MCF 10A (cell line): ENCODE measurements around the gene MFSD12. TPM values are rescaled to one million over a fixed set of nuclear protein-coding genes. Genes with fewer than 3 reads are reported as not detected.

Experiments
- BruUV-seq: library from RNA; stranded (reverse); fragments of 400-500 nt; replicated peaks from 2 replicates; lab custom pipeline; 2021; lab: Mats Ljungman, UMichigan
- CTCF ChIA-PET: fragments of 300-600 bp; sonication (Branson Sonifier 250); formaldehyde crosslinking; extraction: SDS; loops from one replicate; lab custom pipeline; 2021; ENCODE audit warnings: antibody characterized with exemption, inconsistent platforms; lab: Yijun Ruan, JAX
- POLR2A ChIA-PET: fragments of 300-600, 350-650 bp; sonication (Branson Sonifier 250); formaldehyde crosslinking; extraction: SDS; loops from one replicate; lab custom pipeline; 2020; ENCODE audit warnings: antibody characterized with exemption, inconsistent platforms; lab: Yijun Ruan, JAX
- DNase-seq: peaks from one replicate; pipeline ENCODE4 v3.0.0-alpha.2; 2018; ENCODE audit not compliant: unreplicated experiment
- H3K27ac Mint-ChIP-seq: one replicate; pipeline ENCODE4 v1.8.0; 2022; ENCODE audit warnings: mild to moderate bottlenecking, low read depth, mixed read lengths; ENCODE audit not compliant: unreplicated experiment
- H3K27me3 Mint-ChIP-seq: one replicate; pipeline ENCODE4 v1.8.0; 2022; ENCODE audit warnings: mixed read lengths; ENCODE audit not compliant: insufficient read depth, unreplicated experiment
- H3K36me3 Mint-ChIP-seq: one replicate; pipeline ENCODE4 v1.8.0; 2022; ENCODE audit warnings: mild to moderate bottlenecking, moderate library complexity, mixed read lengths; ENCODE audit not compliant: insufficient read depth, unreplicated experiment
- H3K4me1 Mint-ChIP-seq: one replicate; pipeline ENCODE4 v1.8.0; 2022; ENCODE audit warnings: mixed read lengths; ENCODE audit not compliant: insufficient read depth, unreplicated experiment
- H3K4me3 Mint-ChIP-seq: one replicate; pipeline ENCODE4 v1.8.0; 2022; ENCODE audit warnings: mild to moderate bottlenecking, moderate library complexity, mixed read lengths; ENCODE audit not compliant: unreplicated experiment
- H3K9me3 Mint-ChIP-seq: one replicate; pipeline ENCODE4 v1.8.0; 2022; ENCODE audit warnings: mixed read lengths; ENCODE audit not compliant: unreplicated experiment
- CTCF ChIP-seq: fragments of 200-600 bp; IDR thresholded peaks from one replicate; pipeline ENCODE4 v1.8.0; 2022; ENCODE audit warnings: antibody characterized with exemption, mild to moderate bottlenecking; ENCODE audit not compliant: unreplicated experiment
- intact Hi-C: fragments of 100-400 bp; cut with micrococcal nuclease; formaldehyde crosslinking; loops from 2 replicates; pipeline ENCODE4 v1.14.1; 2022
- total RNA-seq: library from RNA; stranded (reverse); gene quantifications from 2 replicates; pipeline ENCODE4 v1.2.3, GENCODE V29; 2022

MFSD12 gene
- total RNA-seq, 1 experiment from 2014 or later = 79.4 TPM

DNA sequence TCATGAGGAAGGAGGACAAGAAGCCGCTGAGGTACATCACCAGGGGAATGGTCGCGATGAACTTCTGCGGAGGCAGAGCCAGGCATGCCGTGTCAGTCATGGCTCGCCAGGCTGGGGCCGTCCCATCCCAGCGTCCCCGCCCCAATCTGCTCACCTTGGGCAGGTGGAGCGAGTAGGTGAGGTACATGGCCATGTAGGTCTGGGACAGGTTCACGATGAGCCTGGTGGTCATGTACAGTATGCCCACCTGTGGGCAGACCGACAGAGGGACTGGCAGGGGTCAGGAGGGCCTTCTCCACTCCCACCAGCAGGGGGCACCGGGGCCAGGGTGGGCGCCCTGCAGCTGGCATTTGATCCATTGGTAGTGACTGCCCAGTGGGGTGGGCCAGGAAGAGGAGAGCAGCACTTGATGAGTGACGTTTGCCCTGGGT, 10.1 kb downstream of the MFSD12 start:
- peaks cover 11% of the 10 kb centered on the region for H3K4me1 Mint-ChIP-seq
- peak; percentile 45 for DNase-seq
- H3K27ac Mint-ChIP-seq = peak overlapping the region; percentile 31
- no peaks in the 10 kb centered on the region for H3K27me3 Mint-ChIP-seq
- POLR2A ChIA-PET = interaction anchor here (1.7 kb wide), 1 partner anchor 10 kb away, joined by 5 read pairs; the partner anchor contains the start of gene MFSD12
- intact Hi-C loops = no loop called here
- no TSS peak for BruUV-seq
- no peaks in the 10 kb centered on the region for H3K9me3 Mint-ChIP-seq
- peaks cover 53% of the 10 kb centered on the region for H3K36me3 Mint-ChIP-seq
- CTCF ChIA-PET = interaction anchor here (0.7 to 1.8 kb wide), 5 partner anchors 9 to 1651 kb away, joined by 3 to 5 read pairs (median 3); no protein-coding TSS in a partner anchor
- TF ChIP-seq CTCF = peak; percentile 65
- no peak overlapping the region for H3K4me3 Mint-ChIP-seq

DNA sequence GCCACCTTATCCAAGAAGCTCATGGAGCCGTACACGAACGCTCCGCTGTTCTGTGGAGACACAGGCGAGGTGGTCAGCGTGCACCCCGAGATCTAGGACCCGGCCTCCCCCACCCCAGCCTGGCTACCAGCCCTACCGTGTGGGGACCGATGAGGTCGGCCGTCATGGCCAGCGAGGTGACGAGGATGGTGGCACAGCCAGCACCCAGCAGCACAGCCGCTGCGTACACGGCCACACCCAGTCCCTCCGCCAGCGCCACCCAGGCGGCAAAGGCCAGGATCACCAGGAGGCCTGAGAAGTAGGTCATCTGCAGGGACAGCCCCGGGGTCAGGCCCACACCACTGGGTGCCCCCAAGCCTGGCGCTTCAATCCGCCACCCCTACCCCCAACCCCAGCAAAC, 11.3 kb downstream of the MFSD12 start:
- DNase-seq = no peak
- Mint-ChIP-seq H3K4me3 (no peak overlapping the region), H3K27me3 (no peaks in the 10 kb centered on the region), H3K27ac (no peak overlapping the region), H3K9me3 (no peaks in the 10 kb centered on the region), H3K36me3 (peaks cover 41% of the 10 kb centered on the region), H3K4me1 (peaks cover 11% of the 10 kb centered on the region)
- intact Hi-C loops = no loop called here
- BruUV-seq = no TSS peak
- CTCF ChIA-PET = interaction anchor here (0.6 to 3.0 kb wide), 10 partner anchors 8 to 407 kb away, joined by 3 to 22 read pairs (median 4); partner anchors contain the start of gene MFSD12
- POLR2A ChIA-PET = interaction anchor here (0.6 to 2.1 kb wide), 2 partner anchors 8 to 11 kb away, joined by 3 to 15 read pairs; partner anchors contain the start of gene MFSD12
- TF ChIP-seq CTCF = no peak

DNA sequence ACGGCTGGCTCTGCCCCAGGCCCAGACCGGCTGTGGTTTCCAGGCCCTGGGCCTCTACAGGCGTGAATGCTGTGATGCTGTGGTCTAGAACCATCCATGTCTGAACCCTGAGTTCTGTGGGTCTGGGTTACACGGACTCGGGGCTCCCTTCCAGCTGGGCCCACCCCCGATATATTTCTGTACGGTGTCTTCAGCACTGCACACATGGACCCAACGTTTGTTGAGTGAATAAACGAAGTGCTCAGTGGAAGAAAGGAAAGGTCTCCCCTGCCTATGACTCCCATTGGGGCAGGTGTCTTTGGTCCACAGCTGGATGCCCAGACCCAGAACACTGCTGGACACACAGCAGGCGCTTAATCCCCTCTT, 11.7 kb downstream of the MFSD12 start:
- H3K9me3 Mint-ChIP-seq = no peaks in the 10 kb centered on the region
- no peaks in the 10 kb centered on the region for H3K27me3 Mint-ChIP-seq
- no TSS peak for BruUV-seq
- no peak for TF ChIP-seq CTCF
- ChIA-PET CTCF (interaction anchor here (0.6 to 3.0 kb wide), 11 partner anchors 9 to 219 kb away, joined by 3 to 22 read pairs (median 4); partner anchors contain the start of genes MFSD12 and TJP3), POLR2A (interaction anchor here (0.6 to 2.1 kb wide), 3 partner anchors 8 to 32 kb away, joined by 3 to 15 read pairs (median 3); partner anchors contain the start of gene MFSD12)
- DNase-seq = no peak
- H3K36me3 Mint-ChIP-seq = peaks cover 41% of the 10 kb centered on the region
- H3K4me3 Mint-ChIP-seq = no peak overlapping the region
- H3K27ac Mint-ChIP-seq = peak overlapping the region; percentile 85
- H3K4me1 Mint-ChIP-seq = peaks cover 11% of the 10 kb centered on the region
- intact Hi-C loops = loop anchor here (1.0 kb wide), 1 partner anchor 73 kb away; no protein-coding TSS in a partner anchor

DNA sequence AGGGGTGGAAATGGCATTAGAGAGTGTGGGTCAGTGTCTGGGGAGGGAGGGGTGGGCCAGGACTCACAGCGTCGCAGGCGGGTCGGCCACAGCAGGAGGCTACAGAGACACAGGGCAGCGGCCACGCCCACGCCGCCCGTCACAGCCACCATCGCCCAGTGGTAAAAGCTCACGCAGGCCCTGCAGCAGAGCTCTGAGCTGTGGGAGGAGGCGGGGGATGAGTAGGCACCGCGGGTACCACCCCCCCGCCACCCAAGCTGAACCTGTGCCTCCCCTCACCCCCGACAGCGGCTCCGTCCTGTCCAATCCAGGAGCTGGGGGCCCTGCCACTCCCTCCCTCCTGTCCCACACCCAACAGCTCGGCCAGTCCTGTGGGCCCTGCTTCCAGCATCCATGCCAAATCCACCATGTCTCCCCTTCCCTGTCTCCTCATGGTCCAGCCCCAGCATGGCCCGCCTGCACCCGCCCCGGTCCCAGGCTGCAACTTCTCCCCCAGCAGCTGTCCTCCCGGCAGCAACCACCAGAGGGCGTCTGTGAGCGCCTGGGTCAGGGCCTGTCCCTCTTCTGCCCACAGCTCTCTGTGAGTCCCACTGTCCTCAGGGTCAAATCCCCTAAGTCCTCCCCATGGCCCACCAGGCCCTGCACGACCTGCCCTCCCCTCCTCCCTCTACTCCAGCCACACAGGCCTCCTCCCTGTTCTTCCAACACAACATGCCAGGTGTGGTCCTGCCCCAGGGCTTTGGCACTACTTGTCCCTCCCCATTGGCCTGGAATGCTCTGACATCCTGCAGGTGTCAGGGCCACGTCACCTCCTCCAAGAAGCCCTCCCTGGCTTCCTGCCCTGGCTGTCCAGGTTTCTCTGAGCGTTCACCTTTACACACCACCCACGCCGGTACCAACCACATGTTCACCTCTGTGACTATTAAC, 12.4 kb downstream of the MFSD12 start:
- Mint-ChIP-seq H3K9me3 (no peaks in the 10 kb centered on the region), H3K36me3 (peaks cover 41% of the 10 kb centered on the region), H3K27me3 (no peaks in the 10 kb centered on the region), H3K27ac (peak overlapping the region; percentile 85), H3K4me1 (peaks cover 11% of the 10 kb centered on the region), H3K4me3 (no peak overlapping the region)
- no TSS peak for BruUV-seq
- TF ChIP-seq CTCF = peak; percentile 97
- CTCF ChIA-PET = interaction anchor here (0.5 to 3.0 kb wide), 11 partner anchors 8 to 218 kb away, joined by 3 to 22 read pairs (median 3); partner anchors contain the start of genes MFSD12 and TJP3
- peak; percentile 77 for DNase-seq
- POLR2A ChIA-PET = interaction anchor here (0.6 to 2.1 kb wide), 2 partner anchors 12 to 33 kb away, joined by 3 to 15 read pairs; partner anchors contain the start of gene MFSD12
- intact Hi-C loops = loop anchor here (1.0 kb wide), 1 partner anchor 73 kb away; no protein-coding TSS in a partner anchor
